DMS53 treated with DMSO at 0.1 percent for 48 hours (cell line): ENCODE results near the gene OR10G2.
"Not testable (repeated sequence)": the region's sequence is repeated elsewhere in the genome, so short reads cannot be mapped to it uniquely, and the experiment has no call there.

Experiments
- DNase-seq: peaks from one replicate; lab custom pipeline; 2025; ENCODE audit not compliant: unreplicated experiment; lab: John Stamatoyannopoulos, UW

The OR10G2 gene

GRCh38 chr14:21634840-21635239, at the start of gene OR10G2:
OR10G2 (minus strand) TSS chr14:21634940; CDS start chr14:21634842, 98 bp downstream.
- no peak for DNase-seq

- no peak for DNase-seq
These were observed 45.3 kb upstream of the OR10G2 start for GRCh38 chr14:21680072-21680471.

GRCh38 chr14:21675566-21675965, 40.8 kb upstream of the OR10G2 start:
- no peak for DNase-seq

GRCh38 chr14:21673718-21674117, 39.0 kb upstream of the OR10G2 start, which contains the start of gene OR4E1:
OR4E1 (minus strand) TSS chr14:21673818; CDS start chr14:21670935, 2,883 bp downstream.
- no peak for DNase-seq

- no peak for DNase-seq
These were observed 37.4 kb upstream of the OR10G2 start for GRCh38 chr14:21672116-21672515.

- no peak for DNase-seq
These were observed 36.6 kb upstream of the OR10G2 start for GRCh38 chr14:21671371-21671770.

- peak; percentile 3 for DNase-seq
These were observed 34.5 kb upstream of the OR10G2 start for GRCh38 chr14:21669284-21669683.

- DNase-seq: peak; percentile 6
These were observed 33.6 kb upstream of the OR10G2 start for GRCh38 chr14:21668377-21668776.

GRCh38 chr14:21656980-21657379, 22.2 kb upstream of the OR10G2 start:
- no peak for DNase-seq

GRCh38 chr14:21654215-21654614, 19.5 kb upstream of the OR10G2 start:
- no peak for DNase-seq

- no peak for DNase-seq
These were observed 18.7 kb upstream of the OR10G2 start, which contains the start of gene OR4E2 for GRCh38 chr14:21653331-21653885. OR4E2 (plus strand) TSS chr14:21653835; CDS start chr14:21665083, 11,248 bp downstream.

GRCh38 chr14:21652209-21652808, 17.6 kb upstream of the OR10G2 start:
- DNase-seq: no peak

GRCh38 chr14:21647380-21647779, 12.6 kb upstream of the OR10G2 start:
- no peak for DNase-seq

- no peak for DNase-seq
These were observed 8.7 kb upstream of the OR10G2 start for GRCh38 chr14:21643407-21643806.

GRCh38 chr14:21642683-21643082, 7.9 kb upstream of the OR10G2 start:
- DNase-seq: no peak

- DNase-seq: peak; percentile 58
These were observed 3.7 kb downstream of the OR10G2 start for GRCh38 chr14:21631084-21631483.

- not testable (repeated sequence) for DNase-seq
These were observed 4.2 kb downstream of the OR10G2 start for GRCh38 chr14:21630503-21630902.

GRCh38 chr14:21626491-21627230, 8.1 kb downstream of the OR10G2 start:
- no peak for DNase-seq

GRCh38 chr14:21617614-21618013, 17.1 kb downstream of the OR10G2 start:
- no peak for DNase-seq

- peak; percentile 0 for DNase-seq
These were observed 20.5 kb downstream of the OR10G2 start for GRCh38 chr14:21614240-21614639.

- no peak for DNase-seq
These were observed 22.4 kb downstream of the OR10G2 start for GRCh38 chr14:21612324-21612723.

- DNase-seq: not testable (repeated sequence)
These were observed 32.6 kb downstream of the OR10G2 start for GRCh38 chr14:21602181-21602580.
